Measurements from ENCODE around the gene MAN2B1.
"Not testable (repeated sequence)": the region's sequence is repeated elsewhere in the genome, so short reads cannot be mapped to it uniquely, and the experiment has no call there.

MAN2B1 gene

DNA sequence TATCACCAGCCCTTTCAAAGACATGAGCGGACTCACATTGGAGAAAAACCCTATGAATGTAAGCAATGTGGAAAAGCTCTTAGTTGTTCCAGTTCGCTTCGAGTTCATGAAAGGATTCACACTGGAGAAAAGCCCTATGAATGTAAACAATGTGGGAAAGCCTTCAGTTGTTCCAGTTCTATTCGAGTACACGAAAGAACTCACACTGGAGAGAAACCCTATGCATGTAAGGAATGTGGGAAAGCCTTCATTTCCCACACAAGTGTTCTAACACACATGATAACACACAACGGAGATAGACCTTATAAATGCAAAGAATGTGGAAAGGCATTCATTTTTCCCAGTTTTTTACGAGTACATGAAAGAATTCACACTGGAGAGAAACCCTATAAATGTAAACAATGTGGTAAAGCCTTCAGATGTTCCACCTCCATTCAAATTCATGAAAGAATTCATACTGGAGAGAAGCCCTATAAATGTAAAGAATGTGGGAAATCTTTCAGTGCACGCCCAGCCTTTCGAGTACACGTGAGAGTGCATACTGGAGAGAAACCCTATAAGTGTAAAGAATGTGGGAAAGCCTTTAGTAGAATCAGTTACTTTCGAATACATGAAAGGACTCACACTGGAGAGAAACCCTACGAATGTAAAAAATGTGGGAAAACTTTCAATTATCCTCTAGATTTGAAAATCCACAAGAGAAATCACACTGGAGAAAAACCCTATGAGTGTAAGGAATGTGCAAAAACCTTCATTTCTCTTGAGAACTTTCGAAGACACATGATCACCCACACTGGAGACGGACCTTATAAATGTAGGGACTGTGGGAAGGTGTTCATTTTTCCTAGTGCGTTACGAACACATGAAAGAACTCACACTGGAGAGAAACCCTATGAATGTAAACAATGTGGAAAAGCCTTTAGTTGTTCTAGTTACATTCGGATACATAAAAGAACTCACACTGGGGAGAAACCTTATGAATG, 38.2 kb downstream of the MAN2B1 start:
- in situ Hi-C loops (cut with MboI; ENCODE audit: low sequenced_read_pairs), result no loop called here

GRCh38 chr19:12626958-12627357, 39.6 kb downstream of the MAN2B1 start:
- in situ Hi-C loops (cut with MboI; ENCODE audit: low sequenced_read_pairs), result no loop called here

GRCh38 chr19:12623361-12624031, 43.0 kb downstream of the MAN2B1 start:
- in situ Hi-C loops (cut with MboI; ENCODE audit: low sequenced_read_pairs), result no loop called here

DNA sequence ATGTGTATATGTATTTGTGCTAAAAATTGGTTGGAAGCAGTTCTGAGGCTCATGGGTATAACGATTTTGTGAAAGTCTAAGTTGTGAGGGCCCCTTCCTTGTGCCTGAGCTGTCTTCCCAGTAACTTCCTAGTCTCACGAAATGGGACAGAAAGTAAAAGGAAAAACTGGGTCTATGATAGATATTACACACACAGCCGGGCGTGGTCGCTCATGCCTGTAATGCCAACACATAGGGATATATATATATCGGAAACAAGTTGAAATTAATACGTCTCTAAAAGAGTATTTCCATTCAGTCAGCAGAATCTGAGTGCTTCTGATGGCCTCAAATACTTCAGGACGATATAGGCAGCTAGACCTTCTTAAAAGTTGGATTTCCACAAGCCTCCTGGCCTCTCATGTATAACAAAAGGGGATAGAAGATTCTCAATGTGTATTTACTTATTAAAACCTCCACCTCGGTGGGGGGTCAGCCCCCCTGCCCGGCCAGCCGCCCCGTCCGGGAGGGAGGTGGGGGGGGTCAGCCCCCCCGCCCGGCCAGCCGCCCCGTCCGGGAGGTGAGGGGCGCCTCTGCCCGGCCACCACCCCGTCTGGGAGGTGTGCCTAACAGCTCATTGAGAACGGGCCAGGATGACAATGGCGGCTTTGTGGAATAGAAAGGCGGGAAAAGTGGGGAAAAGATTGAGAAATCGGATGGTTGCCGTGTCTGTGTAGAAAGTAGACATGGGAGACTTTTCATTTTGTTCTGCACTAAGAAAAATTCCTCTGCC, 45.1 kb downstream of the MAN2B1 start:
- in situ Hi-C loops (cut with MboI; ENCODE audit: low sequenced_read_pairs), result not testable (repeated sequence)

DNA sequence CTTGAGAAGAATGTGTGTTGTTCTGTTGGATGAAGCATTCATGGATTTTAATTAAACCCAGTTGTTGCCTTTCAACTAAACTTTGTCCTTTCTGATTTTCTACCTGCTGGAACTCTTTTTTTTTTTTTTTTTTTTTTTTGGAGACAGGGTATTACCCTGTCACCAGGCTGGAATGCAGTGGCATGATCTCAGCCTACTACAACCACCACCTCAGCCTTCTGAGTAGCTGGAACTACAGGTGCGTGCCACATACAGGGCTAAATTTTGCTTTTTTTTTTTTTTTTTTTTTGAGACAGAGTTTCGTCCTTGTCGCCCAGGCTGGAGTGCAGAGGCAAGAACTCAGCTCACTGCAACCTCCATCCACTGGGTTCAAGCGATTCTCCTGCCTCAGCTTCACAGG, 48.9 kb downstream of the MAN2B1 start:
- in situ Hi-C loops (cut with MboI; ENCODE audit: low sequenced_read_pairs), result no loop called here

- in situ Hi-C loops (cut with MboI; ENCODE audit: low sequenced_read_pairs), result no loop called here
These were observed 55.2 kb downstream of the MAN2B1 start for GRCh38 chr19:12611361-12611699.

GRCh38 chr19:12610540-12611360, 55.8 kb downstream of the MAN2B1 start, which contains the start of the genes ZNF490 and ZNF791:
ZNF490 (minus strand) TSS chr19:12610813; CDS start chr19:12610680, 133 bp downstream.
ZNF791 (plus strand) TSS chr19:12610920; CDS start chr19:12611080, 160 bp downstream.
- in situ Hi-C loops (cut with MboI; ENCODE audit: low sequenced_read_pairs), result no loop called here

GRCh38 chr19:12607631-12608030, 58.9 kb downstream of the MAN2B1 start:
- in situ Hi-C loops (cut with MboI; ENCODE audit: low sequenced_read_pairs), result no loop called here

- in situ Hi-C loops (cut with MboI; ENCODE audit: low sequenced_read_pairs), result no loop called here
These were observed 59.7 kb downstream of the MAN2B1 start for GRCh38 chr19:12606796-12607195.

DNA sequence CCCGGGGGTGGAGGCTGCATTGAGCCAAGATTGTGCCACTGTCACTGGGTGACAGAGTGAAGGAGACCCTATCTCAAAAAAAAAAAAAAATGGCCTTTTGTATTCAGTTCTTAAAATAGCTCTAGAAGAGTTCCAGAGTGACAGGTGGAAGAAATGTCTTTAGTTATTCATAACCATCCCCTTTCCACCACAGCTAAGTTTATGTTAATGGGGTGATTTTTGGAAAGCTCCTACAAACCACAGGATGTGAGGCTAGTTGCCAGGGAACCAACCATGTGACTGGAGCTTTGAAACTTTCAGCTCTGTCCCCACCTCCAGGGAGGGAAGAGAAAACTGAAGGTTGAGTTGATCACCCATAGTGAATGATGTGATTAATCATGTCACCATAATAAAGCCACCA, 62.8 kb downstream of the MAN2B1 start:
- in situ Hi-C loops (cut with MboI; ENCODE audit: low sequenced_read_pairs), result no loop called here

- in situ Hi-C loops (cut with MboI; ENCODE audit: low sequenced_read_pairs), result no loop called here
These were observed 68.9 kb downstream of the MAN2B1 start for GRCh38 chr19:12597594-12597993.

GRCh38 chr19:12596927-12597548, 69.5 kb downstream of the MAN2B1 start:
- in situ Hi-C loops (cut with MboI; ENCODE audit: low sequenced_read_pairs), result no loop called here

Data from HL-60/S4 treated with phorbol 12-myristate 13-acetate at 8.2 ng/mL for 4 days and 3 days (cell line).